ENCODE results near the gene HPN.

Gene HPN

DNA sequence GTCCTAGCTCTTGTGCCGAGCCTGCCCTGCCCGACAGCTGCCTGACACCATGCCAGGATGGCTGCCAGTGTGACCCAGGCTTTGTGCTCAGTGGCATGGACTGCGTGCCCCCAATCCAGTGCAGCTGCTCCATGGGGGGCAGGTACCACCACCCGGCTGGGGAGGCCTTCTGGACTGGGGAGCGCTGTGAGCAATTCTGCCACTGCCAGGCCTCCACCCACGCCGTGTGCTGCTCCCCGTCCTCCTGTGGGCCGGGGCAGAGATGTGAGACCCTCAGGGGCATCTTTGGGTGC, 64.7 kb downstream of the HPN start:
- TF ChIP-seq EZH2 (IDR thresholded peaks at IDR 0.05; ENCODE audit: borderline replicate concordance, low read depth, low read length, severe bottlenecking) (no peak), CTCF (IDR thresholded peaks at IDR 0.05; ENCODE audit: borderline replicate concordance, extremely low read depth, low read length, poor library complexity, severe bottlenecking) (no peak)
- no peak overlapping the region for H3K9ac ChIP-seq (ENCODE audit: low read depth, low read length)

GRCh38 chr19:35106898-35107541, 65.5 kb downstream of the HPN start:
- Histone ChIP-seq H3K9ac (ENCODE audit: low read depth, low read length) (no peak overlapping the region), H3K4me3 (ENCODE audit: low read depth in 1 of 2, low read length in 2 of 2) (no peak overlapping the region), H3K4me1 (ENCODE audit: insufficient read depth, low read length) (no peaks in the 10 kb centered on the region), H3K4me2 (ENCODE audit: insufficient read depth, low read length) (no peak overlapping the region), H3K27me3 (ENCODE audit: insufficient read depth, low read length, poor library complexity) (no peaks in the 10 kb centered on the region), H2AFZ (ENCODE audit: low read depth, low read length) (no peak overlapping the region), H3K36me3 (ENCODE audit: insufficient read depth, low read length) (no peaks in the 10 kb centered on the region), H4K20me1 (ENCODE audit: insufficient read depth, low read length) (no peaks in the 10 kb centered on the region), H3K9me3 (ENCODE audit: insufficient read depth, low read length, severe bottlenecking) (no peaks in the 10 kb centered on the region), H3K79me2 (ENCODE audit: insufficient read depth, low read length) (no peaks in the 10 kb centered on the region), H3K27ac (ENCODE audit: low read length) (no peak overlapping the region)
- ATAC-seq (ENCODE audit: insufficient read depth, low read depth) (no peak), DNase-seq (no peak)
- TF ChIP-seq CTCF (IDR thresholded peaks at IDR 0.05; ENCODE audit: borderline replicate concordance, extremely low read depth, low read length, poor library complexity, severe bottlenecking) (no peak), EZH2 (IDR thresholded peaks at IDR 0.05; ENCODE audit: borderline replicate concordance, low read depth, low read length, severe bottlenecking) (no peak)

More for the DNA sequence above, 64.7 kb downstream of the HPN start:
- Histone ChIP-seq H3K9me3 (ENCODE audit: insufficient read depth, low read length, severe bottlenecking) (no peaks in the 10 kb centered on the region), H3K4me1 (ENCODE audit: insufficient read depth, low read length) (no peaks in the 10 kb centered on the region), H3K27ac (ENCODE audit: low read length) (no peak overlapping the region), H3K4me2 (ENCODE audit: insufficient read depth, low read length) (no peak overlapping the region), H3K36me3 (ENCODE audit: insufficient read depth, low read length) (no peaks in the 10 kb centered on the region), H3K4me3 (ENCODE audit: low read depth in 1 of 2, low read length in 2 of 2) (no peak overlapping the region), H3K79me2 (ENCODE audit: insufficient read depth, low read length) (no peaks in the 10 kb centered on the region), H4K20me1 (ENCODE audit: insufficient read depth, low read length) (no peaks in the 10 kb centered on the region), H3K27me3 (ENCODE audit: insufficient read depth, low read length, poor library complexity) (no peaks in the 10 kb centered on the region), H2AFZ (ENCODE audit: low read depth, low read length) (no peak overlapping the region)
- DNase-seq (no peak), ATAC-seq (ENCODE audit: insufficient read depth, low read depth) (no peak)

GRCh38 chr19:35107545-35107944, 66.0 kb downstream of the HPN start:
- no peaks in the 10 kb centered on the region for H3K79me2 ChIP-seq (ENCODE audit: insufficient read depth, low read length)
- DNase-seq = no peak
- no peak overlapping the region for H2AFZ ChIP-seq (ENCODE audit: low read depth, low read length)
- no peak overlapping the region for H3K9ac ChIP-seq (ENCODE audit: low read depth, low read length)
- no peak overlapping the region for H3K4me2 ChIP-seq (ENCODE audit: insufficient read depth, low read length)
- H3K27me3 ChIP-seq (ENCODE audit: insufficient read depth, low read length, poor library complexity) = no peaks in the 10 kb centered on the region
- no peak overlapping the region for H3K27ac ChIP-seq (ENCODE audit: low read length)
- H3K9me3 ChIP-seq (ENCODE audit: insufficient read depth, low read length, severe bottlenecking) = no peaks in the 10 kb centered on the region
- ATAC-seq (ENCODE audit: insufficient read depth, low read depth) = no peak
- no peak overlapping the region for H3K4me3 ChIP-seq (ENCODE audit: low read depth in 1 of 2, low read length in 2 of 2)
- no peaks in the 10 kb centered on the region for H4K20me1 ChIP-seq (ENCODE audit: insufficient read depth, low read length)
- no peaks in the 10 kb centered on the region for H3K36me3 ChIP-seq (ENCODE audit: insufficient read depth, low read length)
- no peaks in the 10 kb centered on the region for H3K4me1 ChIP-seq (ENCODE audit: insufficient read depth, low read length)
- no peak for TF ChIP-seq CTCF (IDR thresholded peaks at IDR 0.05; ENCODE audit: borderline replicate concordance, extremely low read depth, low read length, poor library complexity, severe bottlenecking)
- no peak for TF ChIP-seq EZH2 (IDR thresholded peaks at IDR 0.05; ENCODE audit: borderline replicate concordance, low read depth, low read length, severe bottlenecking)

- Histone ChIP-seq H3K4me3 (ENCODE audit: low read depth in 1 of 2, low read length in 2 of 2) (no peak overlapping the region), H3K9ac (ENCODE audit: low read depth, low read length) (no peak overlapping the region), H3K4me2 (ENCODE audit: insufficient read depth, low read length) (no peak overlapping the region), H4K20me1 (ENCODE audit: insufficient read depth, low read length) (no peaks in the 10 kb centered on the region), H3K36me3 (ENCODE audit: insufficient read depth, low read length) (no peaks in the 10 kb centered on the region), H3K27ac (ENCODE audit: low read length) (no peak overlapping the region), H3K4me1 (ENCODE audit: insufficient read depth, low read length) (no peaks in the 10 kb centered on the region), H2AFZ (ENCODE audit: low read depth, low read length) (no peak overlapping the region), H3K79me2 (ENCODE audit: insufficient read depth, low read length) (no peaks in the 10 kb centered on the region), H3K27me3 (ENCODE audit: insufficient read depth, low read length, poor library complexity) (no peaks in the 10 kb centered on the region), H3K9me3 (ENCODE audit: insufficient read depth, low read length, severe bottlenecking) (no peaks in the 10 kb centered on the region)
- TF ChIP-seq CTCF (IDR thresholded peaks at IDR 0.05; ENCODE audit: borderline replicate concordance, extremely low read depth, low read length, poor library complexity, severe bottlenecking) = no peak
- TF ChIP-seq EZH2 (IDR thresholded peaks at IDR 0.05; ENCODE audit: borderline replicate concordance, low read depth, low read length, severe bottlenecking) = no peak
- ATAC-seq (ENCODE audit: insufficient read depth, low read depth) (no peak), DNase-seq (no peak)
Measured at GRCh38 chr19:35108730-35109129, 67.2 kb downstream of the HPN start.

All from DND-41 (cell line).